ENCODE results near the gene SIRT2. TPM values are rescaled to one million over a fixed set of nuclear protein-coding genes. Genes with fewer than 3 reads are reported as not detected.

SIRT2 gene
- total and polyA plus RNA-seq, 4 donors = 34.6 to 51.2 (median 38.6) TPM

- WGBS, 2 donors = 92 to 97% methylated on average over 4 of the region's 4 CpGs
- H3K4me3 ChIP-seq (ENCODE audit: low read length in 2 of 2) = no peak overlapping the region
- no peaks in the 10 kb centered on the region for H3K27me3 ChIP-seq (ENCODE audit: control insufficient read depth in 1 of 2, insufficient read depth in 2 of 2, low read length in 1 of 2)
- ATAC-seq (ENCODE audit: low FRiP score) (no peak), DNase-seq (no peak)
- no peaks in the 10 kb centered on the region for H3K4me1 ChIP-seq (ENCODE audit: control insufficient read depth in 1 of 2, insufficient read depth in 2 of 2, low read length in 2 of 2)
- H3K36me3 ChIP-seq (ENCODE audit: control insufficient read depth in 1 of 2, insufficient read depth in 2 of 2, low read length in 1 of 2) = peaks cover 0 to 8% of the 10 kb centered on the region in 2 donors
- intact Hi-C loops (cut with DNase I) = no loop called here
- H3K27ac ChIP-seq (ENCODE audit: low read depth in 1 of 2, low read length in 2 of 2) = no peak overlapping the region
- no peaks in the 10 kb centered on the region for H3K9me3 ChIP-seq (ENCODE audit: control insufficient read depth, low read length)
Observed at GRCh38 chr19:38905620-38906019, 6.2 kb upstream of the SIRT2 start.

- intact Hi-C loops (cut with DNase I) = no loop called here
- no peak overlapping the region for H3K4me3 ChIP-seq (ENCODE audit: low read length in 2 of 2)
- H3K27me3 ChIP-seq (ENCODE audit: control insufficient read depth in 1 of 2, insufficient read depth in 2 of 2, low read length in 1 of 2) = no peaks in the 10 kb centered on the region
- H3K9me3 ChIP-seq (ENCODE audit: control insufficient read depth, low read length) = no peaks in the 10 kb centered on the region
- H3K36me3 ChIP-seq (ENCODE audit: control insufficient read depth in 1 of 2, insufficient read depth in 2 of 2, low read length in 1 of 2) = peaks cover 0 to 8% of the 10 kb centered on the region in 2 donors
- WGBS, 2 donors = 89 to 91% methylated on average over 35 of the region's 35 CpGs
- ATAC-seq (ENCODE audit: low FRiP score) (peak; percentile 13), DNase-seq (no peak)
- H3K4me1 ChIP-seq (ENCODE audit: control insufficient read depth in 1 of 2, insufficient read depth in 2 of 2, low read length in 2 of 2) = no peaks in the 10 kb centered on the region
- no peak overlapping the region for H3K27ac ChIP-seq (ENCODE audit: low read depth in 1 of 2, low read length in 2 of 2)
Observed at GRCh38 chr19:38904581-38905539, 5.4 kb upstream of the SIRT2 start.

- DNase-seq (no peak), ATAC-seq (ENCODE audit: low FRiP score) (no peak)
- Histone ChIP-seq H3K27me3 (ENCODE audit: control insufficient read depth in 1 of 2, insufficient read depth in 2 of 2, low read length in 1 of 2) (no peaks in the 10 kb centered on the region), H3K27ac (ENCODE audit: low read depth in 1 of 2, low read length in 2 of 2) (no peak overlapping the region), H3K4me3 (ENCODE audit: low read length in 2 of 2) (no peak overlapping the region), H3K4me1 (ENCODE audit: control insufficient read depth in 1 of 2, insufficient read depth in 2 of 2, low read length in 2 of 2) (no peaks in the 10 kb centered on the region), H3K36me3 (ENCODE audit: control insufficient read depth in 1 of 2, insufficient read depth in 2 of 2, low read length in 1 of 2) (peaks cover 0 to 5% of the 10 kb centered on the region in 2 donors), H3K9me3 (ENCODE audit: control insufficient read depth, low read length) (no peaks in the 10 kb centered on the region)
- WGBS, 2 donors = 98 to 100% methylated on average over 1 of the region's 1 CpG
- intact Hi-C loops (cut with DNase I) = loop anchor here in 1 of 2 donors (2.0 kb wide), 1 partner anchor 27 kb away; no protein-coding TSS in a partner anchor
Observed at GRCh38 chr19:38901683-38902082, 2.3 kb upstream of the SIRT2 start.

- no peak overlapping the region for H3K27ac ChIP-seq (ENCODE audit: low read depth in 1 of 2, low read length in 2 of 2)
- 26 to 35% methylated on average over 3 of the region's 3 CpGs for WGBS, 2 donors
Observed at GRCh38 chr19:38900743-38901190, 1.3 kb upstream of the SIRT2 start.

GRCh38 chr19:38900202-38900629 is 798 bp upstream of the SIRT2 start:
- peaks cover 0 to 3% of the 10 kb centered on the region in 2 donors for H3K36me3 ChIP-seq (ENCODE audit: control insufficient read depth in 1 of 2, insufficient read depth in 2 of 2, low read length in 1 of 2)
- H3K4me1 ChIP-seq (ENCODE audit: control insufficient read depth in 1 of 2, insufficient read depth in 2 of 2, low read length in 2 of 2) = no peaks in the 10 kb centered on the region
- no peak for DNase-seq
- no peaks in the 10 kb centered on the region for H3K27me3 ChIP-seq (ENCODE audit: control insufficient read depth in 1 of 2, insufficient read depth in 2 of 2, low read length in 1 of 2)
- 2 to 4% methylated on average over 8 of the region's 8 CpGs for WGBS, 2 donors
- intact Hi-C loops (cut with DNase I) = loop anchor here in 1 of 2 donors (2.0 kb wide), 1 partner anchor 29 kb away; no protein-coding TSS in a partner anchor
- H3K9me3 ChIP-seq (ENCODE audit: control insufficient read depth, low read length) = no peaks in the 10 kb centered on the region
- H3K27ac ChIP-seq (ENCODE audit: low read depth in 1 of 2, low read length in 2 of 2) = peak overlapping the region in 1 of 2 donors; percentile 24
- no peak for ATAC-seq (ENCODE audit: low FRiP score)
- H3K4me3 ChIP-seq (ENCODE audit: low read length in 2 of 2) = peak overlapping the region; percentile 48 to 92

More at GRCh38 chr19:38900743-38901190, 1.3 kb upstream of the SIRT2 start:
- Histone ChIP-seq H3K27me3 (ENCODE audit: control insufficient read depth in 1 of 2, insufficient read depth in 2 of 2, low read length in 1 of 2) (no peaks in the 10 kb centered on the region), H3K4me3 (ENCODE audit: low read length in 2 of 2) (no peak overlapping the region), H3K4me1 (ENCODE audit: control insufficient read depth in 1 of 2, insufficient read depth in 2 of 2, low read length in 2 of 2) (no peaks in the 10 kb centered on the region), H3K36me3 (ENCODE audit: control insufficient read depth in 1 of 2, insufficient read depth in 2 of 2, low read length in 1 of 2) (peaks cover 0 to 5% of the 10 kb centered on the region in 2 donors), H3K9me3 (ENCODE audit: control insufficient read depth, low read length) (no peaks in the 10 kb centered on the region)
- intact Hi-C loops (cut with DNase I) = loop anchor here in 1 of 2 donors (2.0 kb wide), 1 partner anchor 28 kb away; no protein-coding TSS in a partner anchor
- no peak for ATAC-seq (ENCODE audit: low FRiP score)
- no peak for DNase-seq

- no peaks in the 10 kb centered on the region for H3K4me1 ChIP-seq (ENCODE audit: control insufficient read depth in 1 of 2, insufficient read depth in 2 of 2, low read length in 2 of 2)
- 4 to 5% methylated on average over 24 to 25 of the region's 25 CpGs for WGBS, 2 donors
- DNase-seq = no peak
Observed at GRCh38 chr19:38898788-38899446, 501 bp downstream of the SIRT2 start.

GRCh38 chr19:38894968-38895367 is 4.5 kb downstream of the SIRT2 start:
- DNase-seq (no peak), ATAC-seq (ENCODE audit: low FRiP score) (no peak)
- H3K4me1 ChIP-seq (ENCODE audit: control insufficient read depth in 1 of 2, insufficient read depth in 2 of 2, low read length in 2 of 2) = no peaks in the 10 kb centered on the region
- H3K4me3 ChIP-seq (ENCODE audit: low read length in 2 of 2) = no peak overlapping the region
- no peaks in the 10 kb centered on the region for H3K27me3 ChIP-seq (ENCODE audit: control insufficient read depth in 1 of 2, insufficient read depth in 2 of 2, low read length in 1 of 2)
- no peaks in the 10 kb centered on the region for H3K9me3 ChIP-seq (ENCODE audit: control insufficient read depth, low read length)
- no peak overlapping the region for H3K27ac ChIP-seq (ENCODE audit: low read depth in 1 of 2, low read length in 2 of 2)
- H3K36me3 ChIP-seq (ENCODE audit: control insufficient read depth in 1 of 2, insufficient read depth in 2 of 2, low read length in 1 of 2) = peaks cover 0 to 2% of the 10 kb centered on the region in 2 donors
- 81 to 84% methylated on average over 9 of the region's 9 CpGs for WGBS, 2 donors
- intact Hi-C loops (cut with DNase I) = no loop called here

More at GRCh38 chr19:38898788-38899446, 501 bp downstream of the SIRT2 start:
- intact Hi-C loops (cut with DNase I) = no loop called here
- peak; percentile 2 for ATAC-seq (ENCODE audit: low FRiP score)
- H3K9me3 ChIP-seq (ENCODE audit: control insufficient read depth, low read length) = no peaks in the 10 kb centered on the region
- peak overlapping the region in 1 of 2 donors; percentile 1 for H3K27ac ChIP-seq (ENCODE audit: low read depth in 1 of 2, low read length in 2 of 2)
- no peaks in the 10 kb centered on the region for H3K36me3 ChIP-seq (ENCODE audit: control insufficient read depth in 1 of 2, insufficient read depth in 2 of 2, low read length in 1 of 2)
- H3K4me3 ChIP-seq (ENCODE audit: low read length in 2 of 2) = peak overlapping the region; percentile 56 to 64
- H3K27me3 ChIP-seq (ENCODE audit: control insufficient read depth in 1 of 2, insufficient read depth in 2 of 2, low read length in 1 of 2) = no peaks in the 10 kb centered on the region

- intact Hi-C loops (cut with DNase I) = no loop called here
- ATAC-seq (ENCODE audit: low FRiP score) (no peak), DNase-seq (no peak)
- no peak overlapping the region for H3K27ac ChIP-seq (ENCODE audit: low read depth in 1 of 2, low read length in 2 of 2)
- H3K36me3 ChIP-seq (ENCODE audit: control insufficient read depth in 1 of 2, insufficient read depth in 2 of 2, low read length in 1 of 2) = peaks cover 0 to 6% of the 10 kb centered on the region in 2 donors
- H3K9me3 ChIP-seq (ENCODE audit: control insufficient read depth, low read length) = no peaks in the 10 kb centered on the region
- 94 to 97% methylated on average over 14 of the region's 14 CpGs for WGBS, 2 donors
- no peaks in the 10 kb centered on the region for H3K4me1 ChIP-seq (ENCODE audit: control insufficient read depth in 1 of 2, insufficient read depth in 2 of 2, low read length in 2 of 2)
- no peaks in the 10 kb centered on the region for H3K27me3 ChIP-seq (ENCODE audit: control insufficient read depth in 1 of 2, insufficient read depth in 2 of 2, low read length in 1 of 2)
- no peak overlapping the region for H3K4me3 ChIP-seq (ENCODE audit: low read length in 2 of 2)
Observed at GRCh38 chr19:38893341-38893771, 6.1 kb downstream of the SIRT2 start.

Measured in aorta (tissue), 5 donors.